HepG2 (cell line): ENCODE data around the gene ACKR3. TPM values are rescaled to one million over a fixed set of nuclear protein-coding genes. Genes with fewer than 3 reads are reported as not detected.
A peak's percentile ranks its signal among the peaks of the same experiment; 100 is the strongest.

ENCODE experiments used
- ATAC-seq: fragments of 200-7000 bp; cut with Tn5 transposase; 3 replicates; pipeline ENCODE4 v1.9.1; 2020; ENCODE audit warnings: mild to moderate bottlenecking, moderate library complexity
- BruUV-seq: library from RNA; stranded (reverse); fragments of 400-500 nt; replicated peaks from 2 replicates; lab custom pipeline; 2021; lab: Mats Ljungman, UMichigan
- CTCF ChIA-PET: fragments of 300-600 bp; formaldehyde crosslinking; extraction: SDS; loops from one replicate; lab custom pipeline; 2021; ENCODE audit warnings: low total read pairs, inconsistent platforms, low intra/inter-chr PET ratio; lab: Yijun Ruan, JAX
- POLR2A ChIA-PET: fragments of 350-600 bp; sonication (Branson Sonifier 250); formaldehyde crosslinking; loops from one replicate; lab custom pipeline; 2020; ENCODE audit warnings: antibody characterized with exemption, inconsistent platforms; lab: Yijun Ruan, JAX
- DNase-seq: peaks from one replicate; pipeline ENCODE4 v3.0.0-alpha.2; 2015; ENCODE audit warnings: low spot score
- FAIRE-seq: peaks from 3 replicates; lab custom pipeline; 2011; peaks lifted over from hg19 to GRCh38; lab: Jason Lieb, UNC
- H2AFZ ChIP-seq: one replicate; pipeline ENCODE4 v1.6.1; 2011; ENCODE audit warnings: low read length, inconsistent platforms
- H3K27ac ChIP-seq: fragments of 300-600 bp; 3 replicates; pipeline ENCODE4 v1.8.0; 2011; ENCODE audit warnings: mixed run types, mild to moderate bottlenecking, mixed read lengths, low read length, inconsistent platforms; ENCODE audit not compliant: insufficient read depth; ENCODE audit errors: extremely low read length
- H3K27me3 ChIP-seq, 2 experiments: fragments of 200-600 bp in 1 of 2; 2 replicates in 1 of 2; 3 replicates in 1 of 2; pipeline versions ENCODE4 v1.6.0 to v1.8.0; 2011; ENCODE audit warnings: low read length in 2 of 2, mild to moderate bottlenecking in 2 of 2, moderate library complexity in 2 of 2, inconsistent platforms in 1 of 2; ENCODE audit not compliant: insufficient read depth in 2 of 2, control insufficient read depth in 1 of 2
- H3K36me3 ChIP-seq, 2 experiments: fragments of 200-600 bp in 1 of 2; replicated peaks in 1 of 2; 2 replicates in 1 of 2; 3 replicates in 1 of 2; pipeline versions ENCODE4 v1.5.1 to v1.8.0; 2011; ENCODE audit warnings: low read length in 2 of 2, inconsistent platforms in 1 of 2; ENCODE audit not compliant: insufficient read depth in 2 of 2, control insufficient read depth in 1 of 2
- H3K4me1 ChIP-seq: 2 replicates; pipeline ENCODE4 v1.5.1; 2012; ENCODE audit warnings: low read length, inconsistent platforms; ENCODE audit not compliant: insufficient read depth
- H3K4me2 ChIP-seq: 2 replicates; pipeline ENCODE4 v1.6.0; 2011; ENCODE audit warnings: low read depth, low read length, inconsistent platforms
- H3K4me3 ChIP-seq, 3 experiments: fragments of 200-600 bp in 1 of 3; sonication (generic), shearing (Covaris generic) in 1 of 3; replicated peaks in 1 of 3; 2 replicates each; pipeline ENCODE4 v1.5.1; 2011 to 2016; ENCODE audit warnings: low read length in 3 of 3, inconsistent platforms in 2 of 3, low read depth in 2 of 3, mild to moderate bottlenecking in 2 of 3, control low read depth in 1 of 3, mixed read lengths in 1 of 3; ENCODE audit not compliant: insufficient read depth in 1 of 3
- H3K79me2 ChIP-seq: one replicate; pipeline ENCODE4 v1.6.1; 2011; ENCODE audit warnings: low read length, inconsistent platforms; ENCODE audit not compliant: insufficient read depth
- H3K9ac ChIP-seq: 2 replicates; pipeline ENCODE4 v1.6.0; 2011; ENCODE audit warnings: mild to moderate bottlenecking, low read depth, low read length, inconsistent platforms; ENCODE audit not compliant: insufficient read depth
- H3K9me3 ChIP-seq: 2 replicates; pipeline ENCODE4 v1.5.1; 2012; ENCODE audit warnings: mild to moderate bottlenecking, low read length
- H4K20me1 ChIP-seq: 2 replicates; pipeline ENCODE4 v1.6.0; 2011; ENCODE audit warnings: inconsistent platforms, mild to moderate bottlenecking, low read length, moderate library complexity; ENCODE audit not compliant: insufficient read depth
- MAFF ChIP-seq: IDR thresholded peaks from 2 replicates; pipeline ENCODE4 v1.6.1; 2011; ENCODE audit warnings: low read depth, low read length, improper control_type of control experiment
- MAFK ChIP-seq, 2 experiments: IDR thresholded peaks in 1 of 2; conservative IDR thresholded peaks in 1 of 2; 2 replicates each; pipeline ENCODE4 v1.6.1; 2011; ENCODE audit warnings: improper control_type of control experiment in 2 of 2, low read length in 2 of 2
- ZBTB20 ChIP-seq: sonication (generic); formaldehyde crosslinking; IDR thresholded peaks from 2 replicates; pipeline ENCODE4 v1.8.1; 2023; ENCODE audit warnings: missing genetic modification reagents, low read depth, mild to moderate bottlenecking, borderline replicate concordance
- ZNF792 ChIP-seq: IDR thresholded peaks from 2 replicates; pipeline ENCODE4 v1.6.1; 2016
- WGBS: methylation state at CpG from one replicate; pipeline ENCODE4 v1.1.6; 2017; ENCODE audit warnings: low lambda C conversion rate; 5-methylcytosine and 5-hydroxymethylcytosine counted together
- in situ Hi-C: cut with HindIII; loops from 2 replicates; pipeline ENCODE4 v1.10.0; 2017; ENCODE audit warnings: low pct_unique_long_range_greater_than_20kb; ENCODE audit not compliant: extremely low pct_ligation_motif_present
- intact Hi-C: fragments of 100-400 bp; cut with micrococcal nuclease; formaldehyde crosslinking; loops from one replicate; pipeline ENCODE4 v1.10.0; 2022; ENCODE audit not compliant: unreplicated experiment
- polyA plus RNA-seq, 8 experiments: library from polyadenylated mRNA; depleted of rRNA in 3 of 8; stranded (reverse) in 7 of 8; unstranded in 1 of 8; fragments of >200 nt; fragmentation: Illumina TruSeq in 4 of 8; extraction: Trizol in 4 of 8; gene quantifications; 2 replicates each; pipeline versions ENCODE4 v1.2.1 to v1.2.3, GENCODE V29; 2011 to 2016; ENCODE audit warnings: low read depth in 4 of 8, missing spikeins in 1 of 8, mixed read lengths in 1 of 8; ENCODE audit not compliant: insufficient read depth in 1 of 8
- total RNA-seq, 5 experiments: library from RNA; depleted of rRNA; stranded (reverse); fragments of >200 nt; fragmentation: Illumina TruSeq; extraction: Trizol; gene quantifications; 2 replicates each; pipeline ENCODE4 v1.2.3, GENCODE V29; 2016; ENCODE audit warnings: low read depth in 1 of 5

The ACKR3 gene
- total and polyA plus RNA-seq, 2 of the 13 experiments (the other 11 are each of a cell fraction or from before 2014, with no cell fraction given): not detected

DNA sequence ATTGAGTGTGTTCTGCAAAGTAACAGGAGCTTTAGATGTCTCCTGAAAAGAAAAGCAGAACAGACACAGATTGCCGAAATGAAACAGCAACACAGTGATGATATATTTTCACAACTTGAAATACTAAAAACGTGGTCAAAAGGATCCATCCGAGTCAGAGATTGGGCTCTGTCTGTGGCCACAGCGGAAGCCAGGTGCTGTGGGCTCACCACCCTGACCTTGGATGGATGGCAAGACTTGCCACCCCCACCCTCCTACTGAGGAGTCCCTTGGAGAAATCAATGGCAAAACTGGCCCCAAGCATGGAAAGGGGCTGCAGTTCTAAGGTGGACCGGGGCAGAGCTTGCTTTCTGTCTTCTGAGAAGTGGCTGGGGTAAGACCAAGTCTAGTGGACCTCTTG, 31.4 kb upstream of the ACKR3 start:
- intact Hi-C loops (no loop called here), in situ Hi-C loops (no loop called here)
- Histone ChIP-seq H3K36me3 (no peaks in the 10 kb centered on the region), H3K9ac (no peak overlapping the region), H3K4me1 (no peaks in the 10 kb centered on the region), H3K79me2 (no peaks in the 10 kb centered on the region), H3K9me3 (no peaks in the 10 kb centered on the region), H4K20me1 (no peaks in the 10 kb centered on the region), H3K4me3 (no peak overlapping the region), H3K27me3 (peaks cover 0 to 14% of the 10 kb centered on the region in 2 experiments; a peak in 3 of 5 replicates), H3K4me2 (no peak overlapping the region), H2AFZ (no peak overlapping the region), H3K27ac (no peak overlapping the region)
- no TSS peak for BruUV-seq
- 27% methylated on average over 5 of the region's 5 CpGs for WGBS
- POLR2A ChIA-PET: no interaction called here
- ATAC-seq: no peak
- TF ChIP-seq ZNF792 (CRISPR knock-in tag): no peak
- DNase-seq: no peak
- no peak for FAIRE-seq
- CTCF ChIA-PET: no interaction called here

DNA sequence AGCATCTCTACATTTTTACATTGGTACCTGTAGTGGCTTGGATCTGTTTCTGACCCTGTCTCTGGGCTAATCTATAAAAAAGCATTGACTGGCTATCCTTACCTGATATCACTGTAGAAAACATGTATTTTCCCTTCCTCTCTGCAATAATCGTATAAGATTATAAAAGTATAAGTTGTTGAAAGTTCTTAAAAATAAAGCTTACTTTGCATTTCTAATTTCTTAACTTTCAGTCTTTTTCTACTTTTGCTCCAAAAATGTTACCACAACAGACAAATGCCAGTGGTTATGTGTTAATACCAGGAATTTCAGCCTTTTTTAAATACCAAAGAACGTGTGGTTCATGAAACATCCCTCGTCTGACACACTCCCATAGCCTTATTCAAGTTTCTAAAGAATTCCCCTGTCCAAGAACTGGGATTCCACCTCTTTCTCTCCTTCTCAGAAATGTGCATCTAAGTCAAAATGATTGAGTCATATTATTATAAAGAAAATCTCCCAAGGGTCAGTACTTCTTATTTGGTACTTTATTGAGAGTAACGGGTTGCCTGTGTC, 28.5 kb upstream of the ACKR3 start:
- ATAC-seq (no peak), DNase-seq (no peak), FAIRE-seq (no peak)
- Histone ChIP-seq H3K9me3 (no peaks in the 10 kb centered on the region), H4K20me1 (no peaks in the 10 kb centered on the region), H3K9ac (no peak overlapping the region), H3K4me2 (no peak overlapping the region), H3K36me3 (no peaks in the 10 kb centered on the region), H3K79me2 (no peaks in the 10 kb centered on the region), H3K4me3 (no peak overlapping the region), H2AFZ (no peak overlapping the region), H3K27ac (no peak overlapping the region), H3K27me3 (peaks cover 0 to 22% of the 10 kb centered on the region in 2 experiments; a peak in 3 of 5 replicates), H3K4me1 (no peaks in the 10 kb centered on the region)
- BruUV-seq: no TSS peak
- 4% methylated on average over 4 of the region's 4 CpGs for WGBS
- intact Hi-C loops (no loop called here), in situ Hi-C loops (no loop called here)
- POLR2A ChIA-PET: no interaction called here
- TF ChIP-seq ZBTB20 (no peak), MAFF (0 out of 2 replicates have a peak, but pooled peaks have one; percentile 49), MAFK (conservative IDR thresholded peaks at IDR 0.05 in 1 of 2, IDR thresholded peaks at IDR 0.05 in 1 of 2; ENCODE audit: low read length in 2 of 2) (peak in 1 of 2 experiments; percentile 72; a peak in 2 of 4 replicates)
- CTCF ChIA-PET: no interaction called here
